Uterus (tissue), 4 donors: Measurements from ENCODE around the gene NUPR2. TPM values are rescaled to one million over a fixed set of nuclear protein-coding genes. Genes with fewer than 3 reads are reported as not detected.
"Not testable (repeated sequence)": the region's sequence is repeated elsewhere in the genome, so short reads cannot be mapped to it uniquely, and the experiment has no call there.

ENCODE experiments used
- DNase-seq, 2 donors: peaks; one replicate each; pipeline ENCODE4 v3.0.0-alpha.2; 2019 to 2020
- H3K27ac ChIP-seq, 2 donors: fragments of 200-600 bp; sonication (generic); 1 replicate in 1 of 2; 2 replicates in 1 of 2; pipeline ENCODE4 v1.5.1; 2016 to 2018
- H3K27me3 ChIP-seq, 2 donors: fragments of 200-600 bp; sonication (generic); one replicate each; pipeline ENCODE4 v1.5.1; 2018 to 2019; ENCODE audit warnings: control low read depth in 1 of 2
- H3K36me3 ChIP-seq, 2 donors: fragments of 200-600 bp; sonication (generic); one replicate each; pipeline ENCODE4 v1.5.1; 2019; ENCODE audit warnings: control low read depth in 1 of 2
- H3K4me1 ChIP-seq, 2 donors: fragments of 200-600 bp; sonication (generic); one replicate each; pipeline ENCODE4 v1.5.1; 2018 to 2019; ENCODE audit warnings: control low read depth in 1 of 2
- H3K4me3 ChIP-seq, 2 donors: fragments of 200-600 bp; sonication (generic); 1 replicate in 1 of 2; 2 replicates in 1 of 2; pipeline ENCODE4 v1.5.1; 2018 to 2019; ENCODE audit warnings: mild to moderate bottlenecking in 1 of 2
- H3K9me3 ChIP-seq, 2 donors: fragments of 200-600 bp; sonication (generic); one replicate each; pipeline ENCODE4 v1.5.1; 2019; ENCODE audit warnings: control low read depth in 1 of 2
- POLR2A ChIP-seq, 2 donors: fragments of 450-650 bp; IDR thresholded peaks; one replicate each; pipeline ENCODE4 v1.6.1; 2016; ENCODE audit warnings: antibody characterized with exemption in 2 of 2, mild to moderate bottlenecking in 1 of 2, moderate library complexity in 1 of 2
- intact Hi-C: fragments of 100-400 bp; cut with DNase I; formaldehyde crosslinking; loops from one replicate; pipeline ENCODE4 v1.15.1; 2023; ENCODE audit warnings: low total_unique reads
- total RNA-seq, 4 donors: library from RNA; depleted of rRNA in 3 of 4; stranded (reverse); fragments of >200 nt in 3 of 4; gene quantifications; one replicate each; pipeline versions ENCODE4 v1.1.0 to v1.2.4, GENCODE V29; 2014 to 2023
- TF ChIP-seq, protein P1 (sequence below), 4 experiments: fragments of 200-600 bp in 2 of 4; fragments of 450-650 bp in 2 of 4; sonication (generic) in 2 of 4; IDR thresholded peaks; one replicate each; pipeline ENCODE4 v1.5.1; 2016 to 2019; ENCODE audit warnings: antibody characterized with exemption in 4 of 4, mild to moderate bottlenecking in 2 of 4, moderate library complexity in 1 of 4
- donor health status: DM: yes; HTN: yes; CAD: no.

NUPR2 gene
- total RNA-seq, 4 donors from 2014 or later: not detected

DNA sequence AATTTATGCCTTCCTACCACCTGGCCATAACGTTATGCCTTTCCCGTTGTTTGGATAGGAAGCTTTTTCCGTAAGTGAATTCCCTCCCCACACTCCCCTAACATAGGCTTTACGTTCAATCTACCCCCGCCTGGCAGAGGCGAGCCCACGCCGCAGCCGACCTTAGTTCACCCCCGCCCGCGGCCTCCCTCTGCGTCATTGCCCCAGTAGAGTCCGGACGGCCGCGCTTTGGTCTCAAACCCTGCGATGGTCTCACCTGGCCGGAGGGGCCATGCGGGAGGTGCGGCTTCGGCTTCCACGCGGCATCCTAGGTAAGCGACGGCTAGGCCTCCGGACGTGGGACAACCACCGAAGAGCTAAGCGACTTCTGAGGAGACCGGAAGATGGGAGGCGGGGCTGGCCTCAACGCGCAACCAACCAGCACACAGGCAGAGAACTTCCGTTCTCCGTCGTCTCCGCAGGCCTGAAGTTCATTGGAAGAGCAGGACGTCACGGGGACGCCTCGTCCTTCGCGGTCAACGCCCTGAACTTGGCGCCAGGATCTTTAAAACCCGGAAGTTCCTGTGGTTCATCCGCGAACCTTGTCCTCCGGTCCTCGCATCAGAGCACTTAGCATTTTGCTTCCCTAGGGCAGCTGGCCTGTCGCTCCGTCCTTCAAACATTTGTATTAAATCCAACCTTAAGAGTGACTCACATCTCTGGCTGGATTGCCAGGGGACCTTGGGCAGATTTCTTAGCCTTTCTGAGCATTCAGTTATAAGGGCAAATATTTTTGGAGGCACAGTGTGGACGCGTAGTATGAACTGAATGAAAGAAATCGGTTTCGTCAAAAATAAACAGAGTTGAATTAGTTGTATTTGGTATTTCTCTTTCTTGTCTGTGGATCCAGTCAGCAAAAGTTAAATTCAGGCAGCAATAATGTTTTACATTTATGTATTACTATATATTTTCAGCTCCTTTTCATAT lies 9.8 kb downstream of the NUPR2 start, which contains the start of gene CHCHD2:
TSS of gene CHCHD2 (minus strand) at position 369 of the 966 bp plus-strand sequence. CDS start at position 306, 63 bp downstream.
- TF ChIP-seq, protein P1, sequence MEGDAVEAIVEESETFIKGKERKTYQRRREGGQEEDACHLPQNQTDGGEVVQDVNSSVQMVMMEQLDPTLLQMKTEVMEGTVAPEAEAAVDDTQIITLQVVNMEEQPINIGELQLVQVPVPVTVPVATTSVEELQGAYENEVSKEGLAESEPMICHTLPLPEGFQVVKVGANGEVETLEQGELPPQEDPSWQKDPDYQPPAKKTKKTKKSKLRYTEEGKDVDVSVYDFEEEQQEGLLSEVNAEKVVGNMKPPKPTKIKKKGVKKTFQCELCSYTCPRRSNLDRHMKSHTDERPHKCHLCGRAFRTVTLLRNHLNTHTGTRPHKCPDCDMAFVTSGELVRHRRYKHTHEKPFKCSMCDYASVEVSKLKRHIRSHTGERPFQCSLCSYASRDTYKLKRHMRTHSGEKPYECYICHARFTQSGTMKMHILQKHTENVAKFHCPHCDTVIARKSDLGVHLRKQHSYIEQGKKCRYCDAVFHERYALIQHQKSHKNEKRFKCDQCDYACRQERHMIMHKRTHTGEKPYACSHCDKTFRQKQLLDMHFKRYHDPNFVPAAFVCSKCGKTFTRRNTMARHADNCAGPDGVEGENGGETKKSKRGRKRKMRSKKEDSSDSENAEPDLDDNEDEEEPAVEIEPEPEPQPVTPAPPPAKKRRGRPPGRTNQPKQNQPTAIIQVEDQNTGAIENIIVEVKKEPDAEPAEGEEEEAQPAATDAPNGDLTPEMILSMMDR (IDR thresholded peaks at IDR 0.05): no peak
- TF ChIP-seq POLR2A (IDR thresholded peaks at IDR 0.05): peak; percentile 69 to 88
- Histone ChIP-seq H3K9me3 (no peaks in the 10 kb centered on the region), H3K27me3 (peaks cover 0 to 3% of the 10 kb centered on the region in 2 donors), H3K27ac (peak within 1 kb of the TSS; percentile 85 to 91), H3K4me1 (peaks cover 8% of the 10 kb centered on the region in 2 donors), H3K36me3 (no peaks in the 10 kb centered on the region), H3K4me3 (peak within 1 kb of the TSS; percentile 88 to 91)
- DNase-seq: peak; percentile 95 to 97
- intact Hi-C loops: no loop called here

DNA sequence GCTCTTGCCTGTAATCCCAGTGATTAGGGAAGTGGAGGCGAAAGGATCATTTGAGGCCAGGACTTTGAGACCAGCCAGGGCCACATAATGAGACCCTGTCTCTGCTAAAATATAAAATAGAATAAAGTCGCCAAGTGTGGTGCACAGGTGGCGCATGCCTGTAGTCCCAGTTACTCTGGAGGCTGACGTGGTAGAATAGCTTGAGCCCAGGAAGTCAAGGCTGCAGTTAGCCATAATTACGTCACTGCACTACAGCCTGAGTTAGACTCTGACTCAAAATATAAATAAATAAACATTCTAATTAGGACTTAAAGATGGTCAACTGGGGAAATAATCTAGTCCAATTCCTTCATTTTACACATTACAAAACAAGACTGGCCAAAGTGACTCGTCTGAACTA lies 10.7 kb downstream of the NUPR2 start:
- peaks cover 0 to 3% of the 10 kb centered on the region in 2 donors for H3K27me3 ChIP-seq
- H3K9me3 ChIP-seq: no peaks in the 10 kb centered on the region
- peak overlapping the region; percentile 88 to 91 for H3K4me3 ChIP-seq
- TF ChIP-seq, protein P1 (IDR thresholded peaks at IDR 0.05): no peak
- TF ChIP-seq POLR2A (IDR thresholded peaks at IDR 0.05): no peak
- no peaks in the 10 kb centered on the region for H3K36me3 ChIP-seq
- intact Hi-C loops: no loop called here
- peak overlapping the region; percentile 85 to 91 for H3K27ac ChIP-seq
- H3K4me1 ChIP-seq: peaks cover 8% of the 10 kb centered on the region in 2 donors
- DNase-seq: no peak

DNA sequence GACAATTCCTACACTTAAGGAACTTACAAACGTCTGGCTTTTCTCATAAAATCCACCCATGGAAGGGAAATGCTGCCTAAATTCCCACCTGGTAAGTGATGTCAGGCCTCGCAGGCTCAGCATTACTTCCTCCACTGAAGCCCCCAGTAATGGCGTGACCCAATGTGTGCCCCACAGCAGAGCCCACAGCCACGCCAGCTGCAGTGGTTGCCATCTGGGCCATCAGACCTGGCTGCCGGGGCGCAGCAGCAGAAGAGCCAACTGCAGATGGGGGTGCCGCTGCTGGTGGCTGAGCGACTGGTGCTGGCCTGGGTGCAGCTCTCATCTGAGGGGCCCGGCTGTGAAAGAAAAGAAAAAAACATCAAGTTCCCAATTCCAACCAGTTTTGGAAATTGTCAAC lies 12.1 kb downstream of the NUPR2 start:
- DNase-seq, H3K4me1 ChIP-seq, intact Hi-C loops, H3K27ac ChIP-seq, H3K9me3 ChIP-seq, H3K4me3 ChIP-seq, H3K27me3 ChIP-seq, H3K36me3 ChIP-seq: not testable (repeated sequence)

DNA sequence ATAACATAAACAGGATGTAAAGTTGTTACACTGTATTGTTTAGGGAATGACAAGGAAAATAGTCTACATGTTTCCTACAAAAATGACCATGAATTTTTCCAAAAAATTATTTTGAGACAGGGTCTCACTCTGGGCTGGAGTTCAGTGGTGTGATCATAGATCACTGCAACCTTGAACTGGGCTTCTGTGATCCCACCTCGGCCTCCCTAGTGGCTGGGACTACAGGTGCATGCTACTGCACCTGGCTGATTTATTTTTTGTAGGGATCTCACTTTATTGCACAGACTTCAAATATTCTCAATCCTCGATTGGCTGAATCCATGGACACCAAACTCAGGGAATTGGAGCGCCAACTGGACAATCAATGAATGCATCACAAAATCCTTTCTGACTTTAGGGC lies 16.6 kb downstream of the NUPR2 start:
- TF ChIP-seq, protein P1 (IDR thresholded peaks at IDR 0.05): no peak
- no peak for TF ChIP-seq POLR2A (IDR thresholded peaks at IDR 0.05)
- Histone ChIP-seq H3K36me3 (no peaks in the 10 kb centered on the region), H3K9me3 (no peaks in the 10 kb centered on the region), H3K27ac (no peak overlapping the region), H3K27me3 (no peaks in the 10 kb centered on the region), H3K4me3 (no peak overlapping the region), H3K4me1 (peaks cover 0 to 1% of the 10 kb centered on the region in 2 donors)
- intact Hi-C loops: no loop called here
- DNase-seq: no peak

DNA sequence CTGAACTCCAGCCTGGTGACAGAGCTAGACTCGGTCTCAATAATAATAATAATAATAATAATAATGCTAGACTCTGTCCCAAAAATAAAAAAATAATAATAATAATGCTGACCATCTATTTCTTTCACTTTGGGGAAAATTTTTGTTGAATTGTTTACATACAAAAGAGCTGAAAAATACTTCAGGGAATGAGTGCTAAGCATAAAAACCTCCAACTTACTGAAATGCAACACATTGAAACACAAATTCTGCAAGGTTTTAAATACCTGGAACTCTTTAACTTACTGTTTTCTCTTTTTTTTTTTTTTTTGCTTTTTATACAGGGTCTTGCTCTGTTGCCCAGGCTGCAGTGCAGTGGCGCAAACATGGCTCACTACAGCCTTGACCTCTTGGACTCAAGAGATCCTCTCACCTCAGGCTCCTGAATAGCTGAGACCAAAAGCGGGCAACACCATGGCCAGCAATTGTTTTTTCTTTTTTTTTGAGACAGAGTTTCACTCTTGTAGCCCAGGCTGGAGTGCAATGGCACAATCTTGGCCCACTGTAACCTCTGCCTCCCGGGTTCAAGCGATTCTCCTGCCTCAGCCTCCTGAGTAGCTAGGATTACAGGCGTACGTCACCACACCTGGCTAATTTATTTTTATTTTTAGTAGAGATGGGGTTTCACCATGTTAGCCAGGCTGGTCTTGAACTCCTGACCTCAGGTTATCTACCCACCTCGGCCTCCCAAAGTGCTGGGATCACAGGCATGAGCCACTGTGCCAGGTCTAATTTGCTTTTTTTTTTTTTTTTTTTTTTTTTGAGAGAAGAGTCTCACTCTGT lies 17.8 kb downstream of the NUPR2 start:
- H3K9me3 ChIP-seq, H3K36me3 ChIP-seq, intact Hi-C loops, H3K27me3 ChIP-seq, H3K4me1 ChIP-seq, H3K4me3 ChIP-seq, H3K27ac ChIP-seq, DNase-seq: not testable (repeated sequence)
